ENCODE data around the gene FUT7. TPM values are rescaled to one million over a fixed set of nuclear protein-coding genes. Genes with fewer than 3 reads are reported as not detected.

FUT7 gene
- total and polyA plus RNA-seq, 2 of the 13 experiments (the other 11 are each of a cell fraction or from before 2014, with no cell fraction given) = 0.05 TPM; not detected in 1

- BruUV-seq (replicated peaks) = no TSS peak
- in situ Hi-C loops (cut with HindIII; ENCODE audit: extremely low pct_ligation_motif_present, low pct_unique_long_range_greater_than_20kb) (no loop called here), intact Hi-C loops (cut with micrococcal nuclease; ENCODE audit: unreplicated experiment) (no loop called here)
- 22% methylated on average over 9 of the region's 19 CpGs for WGBS (ENCODE audit: low lambda C conversion rate)
- peak; percentile 79 for ATAC-seq
- Histone ChIP-seq H3K4me3 (replicated peaks in 1 of 3; ENCODE audit: insufficient read depth in 1 of 3, low read depth in 2 of 3, low read length in 3 of 3) (peak overlapping the region in 1 of 3 experiments; percentile 78; a peak in 2 of 6 replicates), H4K20me1 (ENCODE audit: insufficient read depth, low read length) (no peaks in the 10 kb centered on the region), H3K9me3 (ENCODE audit: low read length) (no peaks in the 10 kb centered on the region), H3K4me1 (ENCODE audit: insufficient read depth, low read length) (peaks cover 83% of the 10 kb centered on the region), H3K9ac (ENCODE audit: insufficient read depth, low read depth, low read length) (peak overlapping the region; percentile 57; the same call in 1 of the 2 replicates), H3K36me3 (replicated peaks in 1 of 2; ENCODE audit: control insufficient read depth in 1 of 2, insufficient read depth in 2 of 2, low read length in 2 of 2) (no peaks in the 10 kb centered on the region), H3K4me2 (ENCODE audit: low read depth, low read length) (peak overlapping the region; percentile 95), H3K79me2 (ENCODE audit: insufficient read depth, low read length) (no peaks in the 10 kb centered on the region), H3K27ac (ENCODE audit: extremely low read length, insufficient read depth, low read length) (no peak overlapping the region), H3K27me3 (ENCODE audit: control insufficient read depth in 1 of 2, insufficient read depth in 2 of 2, low read length in 2 of 2) (peaks cover 0 to 19% of the 10 kb centered on the region in 2 experiments; a peak in 2 of 5 replicates), H2AFZ (ENCODE audit: low read length) (no peak overlapping the region)
- CTCF ChIA-PET (ENCODE audit: low intra/inter-chr PET ratio, low total read pairs) = interaction anchor here (1.1 to 1.2 kb wide), 3 partner anchors 26 to 81 kb away, joined by 3 to 4 read pairs (median 4); no protein-coding TSS in a partner anchor
- POLR2A ChIA-PET = interaction anchor here (0.6 to 1.4 kb wide), 9 partner anchors 26 to 81 kb away, joined by 3 to 6 read pairs (median 4); partner anchors contain the start of genes CLIC3, MAN1B1, PAXX and SAPCD2
- DNase-seq (ENCODE audit: low spot score) = peak; percentile 54
- peak; percentile 34 for FAIRE-seq
- TF ChIP-seq, protein P1, sequence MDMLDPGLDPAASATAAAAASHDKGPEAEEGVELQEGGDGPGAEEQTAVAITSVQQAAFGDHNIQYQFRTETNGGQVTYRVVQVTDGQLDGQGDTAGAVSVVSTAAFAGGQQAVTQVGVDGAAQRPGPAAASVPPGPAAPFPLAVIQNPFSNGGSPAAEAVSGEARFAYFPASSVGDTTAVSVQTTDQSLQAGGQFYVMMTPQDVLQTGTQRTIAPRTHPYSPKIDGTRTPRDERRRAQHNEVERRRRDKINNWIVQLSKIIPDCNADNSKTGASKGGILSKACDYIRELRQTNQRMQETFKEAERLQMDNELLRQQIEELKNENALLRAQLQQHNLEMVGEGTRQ (IDR thresholded peaks at IDR 0.05; ENCODE audit: low read depth, low read length) = no peak
- TF ChIP-seq, protein P1 (CRISPR knock-in tag; IDR thresholded peaks at IDR 0.05; ENCODE audit: borderline replicate concordance) = no peak
- TF ChIP-seq, protein P2, sequence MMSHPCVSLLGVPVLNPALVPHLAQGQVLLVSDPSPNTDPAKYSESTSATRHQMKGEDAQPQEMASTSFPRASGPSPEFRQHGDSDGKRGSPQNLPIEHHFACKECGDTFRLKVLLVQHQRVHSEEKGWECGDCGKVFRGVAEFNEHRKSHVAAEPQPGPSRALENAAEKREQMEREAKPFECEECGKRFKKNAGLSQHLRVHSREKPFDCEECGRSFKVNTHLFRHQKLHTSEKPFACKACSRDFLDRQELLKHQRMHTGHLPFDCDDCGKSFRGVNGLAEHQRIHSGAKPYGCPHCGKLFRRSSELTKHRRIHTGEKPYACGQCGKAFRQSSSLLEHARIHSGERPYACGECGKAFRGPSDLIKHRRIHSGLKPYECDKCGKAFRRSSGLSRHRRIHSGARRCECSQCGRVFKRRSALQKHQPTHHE (CRISPR knock-in tag; IDR thresholded peaks at IDR 0.05; ENCODE audit: borderline replicate concordance) = no peak
- TF ChIP-seq ZNF572 (CRISPR knock-in tag; IDR thresholded peaks at IDR 0.05) (0 out of 2 replicates have a peak, but pooled peaks have one; percentile 10), NR3C1 (CRISPR knock-in tag; IDR thresholded peaks at IDR 0.05) (no peak), FOXP4 (CRISPR knock-in tag; IDR thresholded peaks at IDR 0.05) (no peak), ZNF121 (CRISPR knock-in tag; IDR thresholded peaks at IDR 0.05) (no peak), ZNF574 (CRISPR knock-in tag; IDR thresholded peaks at IDR 0.05) (peak; percentile 54; the same call in 1 of the 2 replicates), GATAD2A (CRISPR knock-in tag; IDR thresholded peaks at IDR 0.05) (0 out of 2 replicates have a peak, but pooled peaks have one; percentile 40), RFXAP (CRISPR knock-in tag; IDR thresholded peaks at IDR 0.05; ENCODE audit: borderline replicate concordance) (no peak), HIVEP1 (CRISPR knock-in tag; IDR thresholded peaks at IDR 0.05) (0 out of 2 replicates have a peak, but pooled peaks have one; percentile 24), FOXP1 (IDR thresholded peaks at IDR 0.05) (no peak), FOXP1 (CRISPR knock-in tag; IDR thresholded peaks at IDR 0.05) (no peak), ZNF891 (CRISPR knock-in tag; IDR thresholded peaks at IDR 0.05) (0 out of 2 replicates have a peak, but pooled peaks have one; percentile 18), ZEB1 (IDR thresholded peaks at IDR 0.05; ENCODE audit: insufficient replicate concordance, low read depth) (no peak)
These were observed 2.6 kb downstream of the FUT7 start for GRCh38 chr9:137029058-137029936.
